Peyer's patch (tissue), 4 donors: ENCODE results near the gene NOD1. TPM values are rescaled to one million over a fixed set of nuclear protein-coding genes. Genes with fewer than 3 reads are reported as not detected.

Experiments used
- DNase-seq, 3 donors: peaks; one replicate each; pipeline ENCODE4 v3.0.0-alpha.2; 2017 to 2019
- H3K27ac ChIP-seq, 4 donors: fragments of 200-600 bp; sonication (generic); one replicate each; pipeline ENCODE4 v1.5.1; 2016 to 2019
- H3K27me3 ChIP-seq, 2 donors: fragments of 200-600 bp; sonication (generic); one replicate each; pipeline ENCODE4 v1.5.1; 2019
- H3K36me3 ChIP-seq, 3 donors: fragments of 200-600 bp; sonication (generic); one replicate each; pipeline ENCODE4 v1.5.1; 2016 to 2019
- H3K4me1 ChIP-seq, 4 donors: fragments of 200-600 bp; sonication (generic); one replicate each; pipeline ENCODE4 v1.5.1; 2016 to 2019
- H3K4me3 ChIP-seq, 4 donors: fragments of 200-600 bp; sonication (generic); 1 replicate in 3 of 4; 2 replicates in 1 of 4; pipeline ENCODE4 v1.5.1; 2016 to 2019; ENCODE audit warnings: mild to moderate bottlenecking in 1 of 4
- H3K9me3 ChIP-seq, 4 donors: fragments of 200-600 bp; sonication (generic); one replicate each; pipeline ENCODE4 v1.5.1; 2016 to 2019; ENCODE audit warnings: mild to moderate bottlenecking in 1 of 4
- POLR2A ChIP-seq, 2 donors: fragments of 450-650 bp; IDR thresholded peaks; one replicate each; pipeline ENCODE4 v1.5.1; 2017; ENCODE audit warnings: antibody characterized with exemption in 2 of 2, mild to moderate bottlenecking in 2 of 2, moderate library complexity in 2 of 2
- total RNA-seq, 4 donors: library from RNA; depleted of rRNA; stranded (reverse); fragments of >200 nt; gene quantifications; one replicate each; pipeline ENCODE4 v1.1.0, GENCODE V29; 2016
- TF ChIP-seq, protein P1 (sequence below), 6 experiments: fragments of 450-650 bp in 4 of 6; fragments of 200-600 bp in 2 of 6; sonication (generic) in 1 of 6; IDR thresholded peaks; one replicate each; pipeline ENCODE4 v1.5.1; 2017 to 2019; ENCODE audit warnings: antibody characterized with exemption in 6 of 6, mild to moderate bottlenecking in 3 of 6, moderate library complexity in 1 of 6

Gene NOD1
- total RNA-seq, 4 donors from 2014 or later = 4.0 to 29.7 (median 21.0) TPM

DNA sequence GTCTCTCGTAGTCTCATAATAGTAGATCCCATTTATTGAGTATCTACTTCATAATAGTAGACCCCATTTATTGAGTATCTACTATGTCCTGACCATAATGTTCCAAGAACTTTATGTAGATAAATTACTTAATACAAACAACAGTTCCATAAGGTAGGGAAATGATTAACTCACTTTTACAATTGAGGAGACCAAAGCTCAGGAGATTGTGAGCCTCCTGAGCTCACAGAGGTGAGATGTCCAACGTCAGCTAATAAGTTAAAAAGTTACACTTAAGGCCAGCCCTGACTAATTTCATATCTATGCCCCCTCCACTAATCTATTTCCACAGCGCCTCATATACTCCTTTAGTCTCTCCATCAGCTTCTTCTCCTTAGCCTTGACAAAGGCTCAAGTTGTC lies 43.6 kb upstream of the NOD1 start:
- no peaks in the 10 kb centered on the region for H3K36me3 ChIP-seq
- no peak overlapping the region for H3K4me3 ChIP-seq
- peak overlapping the region in 3 of 4 donors; percentile 9 to 79 (median 43) for H3K27ac ChIP-seq
- DNase-seq = no peak
- no peak for TF ChIP-seq POLR2A (IDR thresholded peaks at IDR 0.05)
- TF ChIP-seq, protein P1, sequence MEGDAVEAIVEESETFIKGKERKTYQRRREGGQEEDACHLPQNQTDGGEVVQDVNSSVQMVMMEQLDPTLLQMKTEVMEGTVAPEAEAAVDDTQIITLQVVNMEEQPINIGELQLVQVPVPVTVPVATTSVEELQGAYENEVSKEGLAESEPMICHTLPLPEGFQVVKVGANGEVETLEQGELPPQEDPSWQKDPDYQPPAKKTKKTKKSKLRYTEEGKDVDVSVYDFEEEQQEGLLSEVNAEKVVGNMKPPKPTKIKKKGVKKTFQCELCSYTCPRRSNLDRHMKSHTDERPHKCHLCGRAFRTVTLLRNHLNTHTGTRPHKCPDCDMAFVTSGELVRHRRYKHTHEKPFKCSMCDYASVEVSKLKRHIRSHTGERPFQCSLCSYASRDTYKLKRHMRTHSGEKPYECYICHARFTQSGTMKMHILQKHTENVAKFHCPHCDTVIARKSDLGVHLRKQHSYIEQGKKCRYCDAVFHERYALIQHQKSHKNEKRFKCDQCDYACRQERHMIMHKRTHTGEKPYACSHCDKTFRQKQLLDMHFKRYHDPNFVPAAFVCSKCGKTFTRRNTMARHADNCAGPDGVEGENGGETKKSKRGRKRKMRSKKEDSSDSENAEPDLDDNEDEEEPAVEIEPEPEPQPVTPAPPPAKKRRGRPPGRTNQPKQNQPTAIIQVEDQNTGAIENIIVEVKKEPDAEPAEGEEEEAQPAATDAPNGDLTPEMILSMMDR (IDR thresholded peaks at IDR 0.05) = no peak
- H3K4me1 ChIP-seq = peaks cover 0 to 31% (median 0%) of the 10 kb centered on the region in 4 donors
- H3K27me3 ChIP-seq = no peaks in the 10 kb centered on the region
- H3K9me3 ChIP-seq = no peaks in the 10 kb centered on the region

DNA sequence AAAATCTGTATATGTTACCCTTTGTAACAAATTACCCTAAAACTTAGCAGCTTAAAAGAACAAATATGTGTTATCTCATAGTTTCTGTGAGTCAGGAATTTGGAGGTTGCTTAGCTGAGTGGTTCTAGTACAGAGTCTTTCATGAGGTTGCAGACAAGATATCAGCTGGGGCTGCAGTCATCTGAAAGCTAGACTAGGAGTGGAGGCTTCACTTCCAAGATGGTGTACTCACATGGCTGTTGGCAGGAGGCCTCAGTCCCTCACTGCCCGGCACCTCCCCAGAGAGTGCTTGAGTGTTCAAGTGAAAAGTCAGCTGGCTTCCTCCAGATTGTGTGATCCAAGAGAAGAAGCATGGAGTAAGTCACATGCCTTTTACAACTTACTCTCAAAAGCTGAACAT lies 42.9 kb upstream of the NOD1 start:
- peak in 2 of 3 donors; percentile 45 to 51 for DNase-seq

DNA sequence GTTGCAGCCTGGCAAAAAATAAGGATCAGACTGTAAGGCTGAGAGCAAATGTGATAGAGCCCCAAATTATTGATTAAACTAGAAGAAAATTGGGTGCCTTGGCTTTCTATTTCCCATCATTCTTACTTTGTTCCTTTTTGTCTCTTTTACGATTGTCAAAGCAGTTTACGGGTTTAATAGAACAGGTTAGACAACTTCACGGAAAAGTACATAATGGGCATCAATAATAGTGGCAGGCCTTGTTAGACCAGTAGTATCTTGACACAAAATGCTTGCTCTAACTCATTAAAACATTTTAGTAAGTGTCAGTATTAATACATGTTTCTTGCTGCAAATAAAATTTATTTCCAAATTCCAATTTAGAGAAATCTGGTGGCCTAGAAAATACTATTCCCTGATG lies 40.5 kb upstream of the NOD1 start:
- peaks cover 0 to 21% (median 0%) of the 10 kb centered on the region in 4 donors for H3K4me1 ChIP-seq
- no peak for DNase-seq
- no peak overlapping the region for H3K4me3 ChIP-seq
- no peaks in the 10 kb centered on the region for H3K27me3 ChIP-seq
- no peaks in the 10 kb centered on the region for H3K9me3 ChIP-seq
- no peak overlapping the region for H3K27ac ChIP-seq
- TF ChIP-seq, protein P1 (IDR thresholded peaks at IDR 0.05) = no peak
- no peak for TF ChIP-seq POLR2A (IDR thresholded peaks at IDR 0.05)
- no peaks in the 10 kb centered on the region for H3K36me3 ChIP-seq

More for the DNA sequence above, 42.9 kb upstream of the NOD1 start:
- no peaks in the 10 kb centered on the region for H3K27me3 ChIP-seq
- H3K36me3 ChIP-seq = no peaks in the 10 kb centered on the region
- H3K4me3 ChIP-seq = no peak overlapping the region
- peak overlapping the region in 2 of 4 donors; percentile 43 to 79 for H3K27ac ChIP-seq
- no peaks in the 10 kb centered on the region for H3K9me3 ChIP-seq
- TF ChIP-seq, protein P1 (IDR thresholded peaks at IDR 0.05) = no peak
- no peak for TF ChIP-seq POLR2A (IDR thresholded peaks at IDR 0.05)
- H3K4me1 ChIP-seq = peaks cover 0 to 31% (median 0%) of the 10 kb centered on the region in 4 donors

DNA sequence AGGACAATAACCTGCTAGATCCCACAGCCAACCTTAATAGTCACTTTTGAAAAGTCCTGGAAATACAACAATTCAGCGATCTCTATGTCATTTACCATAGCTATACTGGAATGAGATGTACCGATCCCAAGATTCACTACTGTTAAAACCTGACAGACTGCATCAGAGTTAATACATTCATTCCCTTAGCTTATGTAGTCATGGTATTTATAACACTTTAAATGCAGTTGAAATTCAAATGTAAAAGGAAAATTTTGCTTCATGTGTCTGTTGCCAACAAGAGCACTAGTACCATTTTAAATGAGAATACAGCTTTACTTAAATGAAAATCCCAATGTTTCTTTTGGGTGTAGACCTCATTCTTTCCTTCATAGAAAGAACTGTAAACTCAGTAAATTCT lies 37.2 kb upstream of the NOD1 start:
- TF ChIP-seq POLR2A (IDR thresholded peaks at IDR 0.05) = no peak
- TF ChIP-seq, protein P1 (IDR thresholded peaks at IDR 0.05) = no peak
- Histone ChIP-seq H3K4me1 (peaks cover 0 to 5% (median 0%) of the 10 kb centered on the region in 4 donors), H3K9me3 (no peaks in the 10 kb centered on the region), H3K27me3 (no peaks in the 10 kb centered on the region), H3K36me3 (no peaks in the 10 kb centered on the region), H3K27ac (no peak overlapping the region), H3K4me3 (no peak overlapping the region)
- no peak for DNase-seq

DNA sequence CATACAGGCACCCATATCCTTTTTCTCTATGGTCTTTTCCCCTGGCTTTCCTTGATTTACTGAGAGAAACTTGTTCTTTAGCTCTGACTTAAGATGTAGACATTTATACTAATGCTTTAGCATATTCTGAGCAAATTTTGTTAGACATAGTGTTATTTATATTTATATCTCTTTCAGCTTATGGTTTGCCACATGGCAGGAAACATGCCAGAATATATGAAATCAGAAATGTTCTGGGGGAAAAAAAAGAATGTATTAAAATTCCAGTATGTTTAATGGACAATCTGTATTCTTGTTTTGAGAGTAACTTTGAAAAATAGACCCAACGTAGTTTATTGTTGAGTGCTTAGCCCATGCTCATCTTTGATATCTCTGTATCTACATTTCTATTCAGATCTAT lies 36.2 kb upstream of the NOD1 start:
- no peak overlapping the region for H3K27ac ChIP-seq
- no peak overlapping the region for H3K4me3 ChIP-seq
- no peaks in the 10 kb centered on the region for H3K36me3 ChIP-seq
- no peak for DNase-seq
- H3K4me1 ChIP-seq = no peaks in the 10 kb centered on the region
- H3K9me3 ChIP-seq = no peaks in the 10 kb centered on the region
- TF ChIP-seq, protein P1 (IDR thresholded peaks at IDR 0.05) = no peak
- no peak for TF ChIP-seq POLR2A (IDR thresholded peaks at IDR 0.05)
- no peaks in the 10 kb centered on the region for H3K27me3 ChIP-seq

DNA sequence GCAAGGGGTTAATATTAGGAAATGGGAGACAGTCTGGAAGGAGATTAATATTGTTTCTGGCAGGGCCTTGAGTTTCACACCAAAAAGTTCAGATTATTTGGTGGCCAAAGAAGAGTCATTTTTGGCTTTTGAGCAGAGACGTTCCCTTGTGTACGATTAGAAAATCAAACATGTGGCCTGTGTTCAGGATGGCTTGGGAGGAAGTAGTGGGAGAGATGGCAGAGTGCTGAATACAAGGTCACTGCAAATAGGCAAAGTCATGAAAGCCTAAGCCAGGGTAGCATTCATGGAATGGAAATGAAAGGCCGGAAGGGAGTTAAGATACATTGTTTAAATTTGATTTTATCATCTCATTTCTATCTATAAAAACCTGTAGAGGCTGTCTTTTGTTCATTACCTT lies 35.6 kb upstream of the NOD1 start:
- H3K4me3 ChIP-seq = no peak overlapping the region
- no peaks in the 10 kb centered on the region for H3K9me3 ChIP-seq
- H3K27ac ChIP-seq = no peak overlapping the region
- TF ChIP-seq POLR2A (IDR thresholded peaks at IDR 0.05) = no peak
- TF ChIP-seq, protein P1 (IDR thresholded peaks at IDR 0.05) = no peak
- H3K27me3 ChIP-seq = no peaks in the 10 kb centered on the region
- no peaks in the 10 kb centered on the region for H3K36me3 ChIP-seq
- H3K4me1 ChIP-seq = no peaks in the 10 kb centered on the region
- no peak for DNase-seq
